NOMO-1 treated with DMSO at 0.1 percent for 48 hours (cell line): ENCODE measurements around the gene ANXA10.
"Not testable (repeated sequence)": the region's sequence is repeated elsewhere in the genome, so short reads cannot be mapped to it uniquely, and the experiment has no call there.

Source experiments
- DNase-seq: peaks from one replicate; lab custom pipeline; 2025; ENCODE audit not compliant: unreplicated experiment; lab: John Stamatoyannopoulos, UW

The ANXA10 gene, protein sequence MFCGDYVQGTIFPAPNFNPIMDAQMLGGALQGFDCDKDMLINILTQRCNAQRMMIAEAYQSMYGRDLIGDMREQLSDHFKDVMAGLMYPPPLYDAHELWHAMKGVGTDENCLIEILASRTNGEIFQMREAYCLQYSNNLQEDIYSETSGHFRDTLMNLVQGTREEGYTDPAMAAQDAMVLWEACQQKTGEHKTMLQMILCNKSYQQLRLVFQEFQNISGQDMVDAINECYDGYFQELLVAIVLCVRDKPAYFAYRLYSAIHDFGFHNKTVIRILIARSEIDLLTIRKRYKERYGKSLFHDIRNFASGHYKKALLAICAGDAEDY

DNA sequence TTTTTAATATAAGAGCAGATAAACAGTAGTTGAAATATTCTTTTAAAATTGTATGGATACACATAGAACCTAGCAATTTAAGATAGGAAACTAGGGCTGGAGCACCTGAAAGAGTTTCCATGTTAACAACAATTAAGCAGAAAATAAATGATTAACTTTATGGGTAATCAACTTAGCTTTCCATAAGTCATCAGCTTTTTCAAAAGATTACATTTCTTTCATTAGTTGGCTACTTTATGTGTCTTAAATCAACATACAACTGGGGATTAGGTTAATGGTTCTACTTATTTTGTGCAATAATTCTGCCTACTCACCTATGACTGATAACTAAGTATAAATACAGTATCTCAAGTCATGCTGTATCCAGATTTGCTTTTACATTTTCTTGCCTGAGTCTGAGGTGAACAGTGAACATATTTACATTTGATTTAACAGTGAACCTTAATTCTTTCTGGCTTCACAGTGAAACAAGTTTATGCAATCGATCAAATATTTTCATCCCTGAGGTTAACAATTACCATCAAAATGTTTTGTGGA, at the start of gene ANXA10:
Gene ANXA10 (plus strand): TSS at position 362 of the 537 bp plus-strand sequence. CDS start 164 bp downstream, at position 526.
- DNase-seq = no peak

DNA sequence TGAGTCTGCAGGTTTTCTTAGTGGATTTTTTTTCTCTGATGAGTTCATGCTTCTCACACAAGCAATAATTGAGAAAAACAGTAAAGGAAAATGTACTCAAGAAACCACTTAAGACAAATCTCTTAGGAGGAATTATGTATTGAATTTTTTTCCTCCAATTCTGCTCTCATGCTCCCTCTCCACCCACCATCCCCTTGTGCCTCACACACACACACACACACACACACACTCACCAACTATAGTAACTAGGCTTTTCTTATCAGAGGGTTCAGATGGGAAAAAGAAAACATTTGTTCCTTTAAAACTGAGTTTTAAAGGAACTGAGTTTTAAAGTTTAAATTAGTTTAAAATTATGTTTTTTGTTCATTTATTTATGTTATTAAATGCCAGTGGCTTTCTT, 47.0 kb upstream of the ANXA10 start:
- no peak for DNase-seq

DNA sequence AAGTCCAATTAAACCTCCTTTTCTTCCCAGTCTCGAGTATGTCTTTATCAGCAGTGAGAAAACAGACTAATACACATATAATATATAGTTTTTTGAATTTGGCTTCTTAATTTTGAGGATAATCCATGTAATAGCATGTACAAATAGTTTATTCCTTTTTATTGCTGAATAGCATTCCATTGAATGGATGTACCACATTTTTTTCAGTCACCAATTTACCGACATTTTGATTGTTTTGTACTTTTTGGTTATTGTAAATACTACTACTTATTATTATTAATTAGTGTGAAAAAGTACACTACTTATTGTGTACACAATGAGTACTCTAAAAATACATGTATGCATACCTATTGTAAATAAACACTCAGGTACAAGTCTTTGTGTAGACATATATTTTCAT, 42.3 kb upstream of the ANXA10 start:
- DNase-seq = no peak

DNA sequence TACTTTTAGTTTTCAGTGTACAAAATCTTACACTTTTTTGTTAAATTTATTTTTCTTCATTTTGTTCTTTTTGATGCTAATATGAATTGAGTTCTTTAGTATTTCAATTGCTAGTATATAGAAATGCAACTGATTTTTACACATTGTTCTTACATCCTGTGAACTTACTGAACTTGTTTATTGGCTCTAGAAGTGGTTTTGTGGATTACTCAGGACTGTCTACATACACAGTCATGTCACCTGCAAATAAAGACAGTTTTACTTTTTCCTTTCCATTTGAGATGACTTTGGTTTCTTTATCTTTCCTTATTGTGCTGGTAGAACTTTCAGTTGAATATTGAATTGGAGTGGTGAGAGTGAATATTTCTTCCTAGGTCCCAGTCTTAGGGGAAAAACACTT, 40.8 kb upstream of the ANXA10 start:
- no peak for DNase-seq

DNA sequence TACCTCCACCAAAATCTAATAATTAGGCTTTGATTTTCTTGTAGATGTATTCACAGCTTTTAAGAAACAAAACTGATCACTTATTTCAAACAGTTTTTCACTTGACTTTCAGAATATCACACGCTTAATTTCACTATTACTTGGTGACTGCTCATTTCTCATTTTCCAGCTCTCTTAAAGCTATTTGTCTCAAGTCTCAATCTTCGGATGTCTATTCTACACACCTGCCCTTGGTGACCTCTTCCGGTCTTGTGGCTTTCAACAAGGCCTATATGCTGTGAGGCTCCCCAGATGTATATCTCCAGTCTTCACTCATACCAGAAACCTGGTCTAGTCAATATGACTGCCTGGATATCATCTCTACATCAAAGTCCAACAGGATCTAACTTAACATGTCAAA, 34.9 kb upstream of the ANXA10 start:
- no peak for DNase-seq

DNA sequence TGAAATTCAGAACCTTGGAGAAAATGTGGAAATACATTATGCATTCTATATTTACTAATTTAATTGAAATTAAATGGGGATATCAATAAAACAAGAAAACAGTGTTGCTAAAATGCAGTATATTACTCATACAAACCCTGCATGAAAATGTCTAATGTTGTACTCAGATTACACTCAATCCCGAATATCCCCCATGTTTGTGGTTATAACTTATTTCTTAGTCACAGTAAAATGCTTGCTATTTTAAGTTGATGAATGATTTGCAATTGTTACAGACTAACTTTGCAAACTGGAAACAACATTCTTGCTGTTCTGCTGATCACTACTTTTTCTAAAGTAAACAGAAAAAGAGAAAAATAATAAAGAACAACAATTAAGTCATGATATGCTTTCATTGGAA, 33.1 kb upstream of the ANXA10 start:
- DNase-seq = no peak

DNA sequence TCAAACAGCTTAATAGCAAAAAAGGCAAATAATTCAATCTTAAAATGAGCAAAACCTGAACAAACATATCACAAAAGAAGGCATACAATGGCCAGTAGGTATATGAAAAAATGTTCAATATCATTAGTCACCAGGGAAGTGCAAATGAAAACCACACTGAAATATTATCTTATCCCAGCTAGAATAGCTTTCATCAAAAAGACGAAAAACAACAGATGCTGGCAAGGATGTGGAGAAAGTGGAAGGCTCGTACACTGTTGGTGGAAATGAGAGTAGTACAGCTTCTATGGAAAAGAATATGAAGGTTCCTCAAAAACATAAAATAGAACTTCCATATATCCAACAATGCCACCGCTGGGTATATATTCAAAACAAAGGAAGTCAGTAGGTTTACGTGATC, 29.3 kb upstream of the ANXA10 start:
- no peak for DNase-seq

DNA sequence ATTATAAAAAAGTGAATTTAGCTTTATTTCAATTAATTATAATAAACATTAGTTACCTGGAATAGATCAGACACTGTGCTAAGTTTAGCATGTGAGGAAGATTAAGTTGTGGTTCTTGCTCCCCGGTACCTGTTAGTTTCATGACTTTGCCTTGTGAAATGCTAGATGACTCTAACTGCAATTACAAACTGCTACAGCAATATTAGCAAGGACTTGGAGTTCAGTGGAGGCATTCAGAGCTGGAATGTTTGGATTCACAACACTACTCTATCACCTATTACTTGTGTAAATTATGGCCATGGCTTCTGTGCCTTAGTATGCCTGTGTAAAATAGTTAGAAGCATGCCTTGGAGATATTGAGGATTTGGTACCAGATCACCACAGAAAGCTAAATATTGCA, 21.4 kb upstream of the ANXA10 start:
- DNase-seq = no peak

DNA sequence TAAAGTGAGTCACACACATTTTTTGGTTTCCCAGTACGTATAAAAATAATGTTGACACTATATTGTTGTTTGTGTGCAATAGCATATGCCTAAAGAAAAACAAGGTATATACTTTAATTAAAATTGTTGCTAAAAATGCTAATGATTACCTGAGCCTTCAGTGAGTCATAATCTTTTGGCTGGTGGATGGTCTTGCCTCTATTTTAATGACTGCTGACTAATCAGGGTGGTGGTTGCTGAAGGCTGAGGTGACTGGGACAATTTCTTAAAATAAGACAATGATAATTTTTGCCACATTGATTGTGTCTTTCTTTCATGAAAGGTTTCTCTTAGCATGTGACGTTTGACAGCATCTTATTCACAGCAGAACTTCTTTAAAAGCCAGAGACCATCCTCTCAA, 21.0 kb upstream of the ANXA10 start:
- no peak for DNase-seq

DNA sequence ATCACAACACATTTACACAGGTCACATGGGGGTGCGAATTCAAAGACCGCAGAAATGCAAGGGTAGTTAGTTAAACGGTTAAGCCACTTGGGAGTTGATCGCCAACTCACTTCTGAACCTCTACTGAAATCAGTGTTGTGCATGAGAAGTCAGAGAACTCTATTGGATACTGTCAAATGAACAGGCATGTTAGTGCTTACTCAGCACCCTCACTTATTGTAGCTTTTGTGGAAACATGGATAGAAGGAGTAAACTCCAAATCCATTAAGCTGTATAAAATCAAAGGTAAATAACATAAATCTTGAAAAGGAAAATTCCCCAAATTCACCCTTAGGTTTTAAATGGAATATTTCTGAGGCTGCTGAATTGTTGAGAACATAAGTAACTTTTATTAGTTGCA, 17.5 kb upstream of the ANXA10 start:
- no peak for DNase-seq

DNA sequence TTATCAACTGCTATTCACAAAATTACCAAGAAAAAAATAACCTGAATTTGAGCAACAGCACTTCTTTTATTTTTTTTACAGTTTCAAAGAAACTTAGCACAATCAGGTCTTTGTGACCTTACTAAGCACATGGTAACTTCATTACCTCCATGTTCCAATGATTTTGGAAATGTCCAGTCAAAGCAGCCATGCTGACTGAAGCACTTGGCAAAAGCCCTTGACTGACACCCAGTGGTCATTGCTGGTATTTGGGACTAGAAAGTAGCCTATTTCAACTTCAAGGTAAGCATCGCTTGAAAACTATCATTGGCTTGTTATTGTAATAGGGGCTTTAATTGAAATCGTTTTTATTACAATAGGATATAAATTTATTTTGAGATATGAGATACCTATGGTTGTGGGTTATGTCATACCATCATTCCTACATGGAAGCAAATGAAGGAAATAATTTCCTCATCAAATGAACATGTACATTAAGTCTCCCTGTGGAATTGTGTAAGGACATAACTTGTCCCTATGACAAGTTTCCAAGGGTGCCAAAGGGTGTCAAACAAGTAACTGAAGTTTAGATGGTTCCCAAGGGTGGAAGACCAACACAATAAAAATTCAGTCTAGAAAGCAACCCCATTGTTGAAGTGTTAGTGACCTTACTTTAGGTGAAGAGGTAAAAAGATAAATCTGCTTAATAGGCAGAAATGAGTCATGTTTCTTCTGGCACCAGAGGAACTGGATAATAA, 15.2 kb upstream of the ANXA10 start:
- DNase-seq = peak; percentile 20

DNA sequence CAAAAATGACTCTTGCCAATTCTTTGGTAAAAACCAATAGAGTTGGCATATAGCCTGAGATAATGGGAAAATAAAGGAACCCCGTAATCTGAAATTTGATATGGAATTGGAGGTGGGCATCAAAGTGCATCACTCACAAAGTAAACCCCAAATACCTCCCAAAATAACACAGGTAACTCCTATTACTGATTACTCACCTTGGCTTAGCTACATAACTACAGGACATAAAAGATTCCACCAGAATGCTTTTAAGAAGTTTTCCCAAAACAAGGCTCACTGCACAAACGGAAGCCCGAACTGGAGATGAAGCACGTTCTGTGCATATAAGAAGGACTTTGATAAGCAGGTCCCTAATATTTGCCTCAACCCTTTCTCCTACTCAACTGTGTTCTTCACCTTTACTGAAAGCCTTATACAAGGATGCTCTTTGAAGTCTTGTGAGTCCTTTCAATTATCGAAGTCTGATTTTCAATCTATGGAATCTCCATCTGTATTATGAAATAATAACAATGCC, 14.6 kb upstream of the ANXA10 start:
- no peak for DNase-seq

DNA sequence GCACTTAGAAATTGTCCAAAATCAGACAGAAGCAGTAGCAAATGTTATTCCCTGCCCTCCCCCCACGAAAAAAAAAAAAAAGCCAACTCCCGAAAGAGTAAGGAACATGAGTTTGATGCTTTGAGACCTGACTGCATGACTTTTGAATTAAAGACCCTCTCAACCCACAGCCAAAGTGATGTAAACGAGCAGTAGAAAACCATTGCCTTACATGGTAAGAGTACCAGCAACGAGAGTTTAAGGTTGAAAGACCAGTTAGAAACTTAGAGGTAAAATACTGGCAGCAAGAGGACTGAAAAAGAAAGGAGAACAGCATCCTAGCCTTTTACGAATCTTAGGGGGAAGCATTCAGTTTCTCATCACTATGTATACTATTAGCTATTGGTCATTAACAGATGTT, 10.0 kb upstream of the ANXA10 start:
- DNase-seq = no peak

DNA sequence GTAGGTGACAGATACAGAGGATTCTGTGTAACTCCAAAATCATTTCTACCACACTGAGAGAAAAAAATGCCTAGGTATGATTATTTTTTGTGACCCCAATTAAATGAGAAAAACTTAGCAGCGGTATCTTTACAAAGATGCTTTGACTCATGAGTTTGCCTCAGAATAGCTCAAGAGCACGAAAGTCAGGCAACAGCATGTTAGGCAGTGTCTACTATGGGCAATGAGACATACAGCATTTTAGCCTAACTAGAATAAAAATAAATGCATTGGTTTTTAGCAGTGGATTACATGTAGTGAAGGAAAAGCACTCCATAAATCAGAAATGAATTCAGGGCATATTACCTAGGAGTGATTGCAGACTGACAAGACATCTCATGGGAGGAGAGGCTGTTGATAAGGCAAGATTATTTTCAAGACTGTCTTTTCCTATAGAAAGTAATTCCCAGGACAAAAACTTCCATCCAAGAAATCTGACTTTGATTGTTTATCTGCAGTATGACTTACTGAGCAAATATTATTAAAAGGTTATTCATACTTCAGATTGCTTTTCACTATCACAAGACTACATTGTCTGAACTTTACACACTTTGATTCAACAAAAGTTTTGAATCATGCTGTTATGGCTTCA, 3.6 kb downstream of the ANXA10 start:
- DNase-seq = no peak

DNA sequence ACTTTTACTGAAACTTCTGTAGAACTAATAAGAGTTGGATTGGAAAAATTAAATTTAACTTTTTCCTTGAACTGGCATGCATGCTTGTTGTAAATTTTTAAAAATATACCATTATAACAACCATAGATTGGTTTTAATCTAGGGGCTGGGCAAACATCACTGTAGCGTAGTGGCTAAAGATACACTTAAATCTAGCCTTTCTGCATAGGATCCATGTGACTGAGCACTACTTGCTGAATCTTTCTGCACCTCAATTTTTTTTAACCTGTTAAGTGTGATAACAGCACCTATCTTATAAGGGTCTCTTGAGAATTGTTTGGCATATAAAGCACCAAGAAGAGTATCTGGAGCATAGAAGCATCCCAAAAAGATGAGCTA, 4.1 kb downstream of the ANXA10 start:
- DNase-seq = no peak

DNA sequence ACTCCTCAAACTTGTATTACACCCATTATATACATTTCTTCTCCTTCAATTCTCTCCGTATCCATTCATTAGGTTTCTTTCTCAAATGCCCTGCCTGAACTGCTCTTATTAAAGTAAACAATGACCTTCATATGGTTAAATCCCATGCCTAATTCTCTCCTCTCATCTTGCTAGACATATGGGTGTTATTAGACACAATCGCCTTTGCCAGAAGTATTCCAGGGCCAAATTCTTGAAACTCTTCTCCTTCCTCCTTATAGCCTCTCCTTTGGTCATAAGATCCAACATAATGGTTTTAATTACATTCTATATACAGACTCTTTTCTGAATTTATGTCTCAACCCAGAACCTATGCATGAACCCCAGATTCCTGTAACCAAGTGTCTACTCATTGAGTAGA, 4.8 kb downstream of the ANXA10 start:
- DNase-seq = no peak

DNA sequence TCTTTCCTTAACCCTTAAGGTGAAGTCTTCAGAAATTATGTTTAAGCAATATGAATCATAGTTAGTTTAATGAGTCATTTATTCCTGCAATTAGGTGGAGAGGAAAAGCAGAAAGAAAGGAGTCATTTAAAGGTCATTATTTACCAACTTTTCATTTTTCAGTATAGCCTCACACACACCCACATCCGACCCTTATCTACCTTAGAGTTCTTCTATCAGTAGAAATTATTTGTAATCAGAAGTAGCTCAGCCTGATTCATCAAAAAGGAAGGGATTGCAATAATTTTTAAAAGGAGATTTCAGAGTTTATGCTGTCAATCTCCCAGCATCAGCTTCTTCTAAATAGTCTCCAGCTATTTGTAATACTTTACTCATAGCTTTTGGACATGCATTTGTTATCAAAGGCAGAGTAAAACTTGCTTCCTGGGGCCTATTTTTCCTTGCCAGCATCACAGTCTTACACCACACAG, 5.9 kb downstream of the ANXA10 start:
- DNase-seq = no peak

DNA sequence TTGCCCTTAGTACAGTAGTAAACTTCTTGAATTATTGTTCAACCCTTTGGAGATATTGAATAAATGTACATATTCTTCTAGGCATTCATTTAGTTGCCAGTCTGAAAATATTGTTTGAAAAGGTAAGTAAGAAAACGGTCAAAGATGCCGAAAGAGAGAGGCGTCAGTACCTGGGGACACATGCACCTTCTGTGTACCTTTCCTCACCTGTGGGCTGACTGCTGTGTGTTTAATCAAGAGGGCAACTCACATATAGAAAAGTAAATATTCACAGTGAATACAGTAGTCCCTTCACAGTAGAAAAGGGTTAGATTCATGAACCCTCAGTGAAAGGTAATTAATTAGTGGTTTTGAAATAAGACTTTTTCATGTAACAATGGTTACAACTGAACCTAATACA, 6.9 kb downstream of the ANXA10 start:
- DNase-seq = no peak

DNA sequence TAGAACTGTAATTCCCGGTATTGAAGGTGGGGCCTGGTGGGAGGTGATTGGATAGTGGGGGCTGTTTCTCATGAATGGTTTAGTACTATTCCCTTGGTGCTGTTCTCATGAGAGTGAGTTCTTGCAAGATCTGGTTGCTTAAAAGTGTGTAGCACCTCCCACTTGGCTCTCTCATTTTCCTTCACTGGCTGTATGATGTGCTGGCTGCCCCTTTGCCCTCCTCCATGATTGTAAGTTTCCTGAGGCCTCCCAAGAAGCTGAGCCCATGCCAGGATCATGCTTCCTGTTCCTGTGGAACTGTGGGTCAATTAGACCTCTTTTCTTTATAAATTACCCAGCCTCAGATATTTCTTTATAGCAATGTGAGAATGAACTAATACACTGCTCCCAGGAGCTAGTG, 8.7 kb downstream of the ANXA10 start:
- no peak for DNase-seq

DNA sequence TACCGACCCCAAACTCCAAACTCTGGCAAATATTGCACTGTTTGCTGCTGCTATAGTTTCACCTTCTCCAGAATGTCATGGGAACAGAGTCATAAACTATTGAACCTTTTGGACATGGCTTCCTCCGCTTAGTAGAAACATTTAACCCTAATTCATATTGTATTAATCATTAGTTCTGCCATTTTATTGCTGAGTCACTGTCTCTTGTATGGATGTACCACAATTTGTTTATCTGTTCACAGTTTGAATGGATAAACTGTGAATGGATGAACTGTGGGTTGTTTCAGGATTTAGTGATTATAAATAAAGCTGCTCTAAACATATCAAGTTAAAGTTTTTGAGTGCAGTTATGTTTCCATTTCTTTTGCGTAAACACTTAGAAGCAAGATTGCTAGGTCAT, 10.1 kb downstream of the ANXA10 start:
- DNase-seq = no peak

DNA sequence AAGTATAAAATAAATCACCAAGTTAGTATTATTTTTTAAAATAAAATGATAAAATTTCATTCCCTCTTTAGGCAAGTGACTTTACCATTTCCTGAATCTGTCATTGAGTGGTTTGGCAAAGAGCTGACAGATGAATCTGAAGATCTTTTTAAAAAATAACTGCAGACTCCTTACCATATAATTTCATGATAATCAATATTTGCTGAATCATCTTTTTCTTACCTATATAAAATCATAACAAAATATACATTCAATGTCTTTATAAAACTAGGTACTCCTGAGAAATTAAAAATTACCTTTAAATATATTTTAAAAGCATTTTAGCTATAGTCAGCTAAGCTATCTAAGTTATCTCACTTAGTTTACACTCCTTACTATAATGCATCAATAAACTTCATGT, 17.2 kb downstream of the ANXA10 start:
- no peak for DNase-seq

DNA sequence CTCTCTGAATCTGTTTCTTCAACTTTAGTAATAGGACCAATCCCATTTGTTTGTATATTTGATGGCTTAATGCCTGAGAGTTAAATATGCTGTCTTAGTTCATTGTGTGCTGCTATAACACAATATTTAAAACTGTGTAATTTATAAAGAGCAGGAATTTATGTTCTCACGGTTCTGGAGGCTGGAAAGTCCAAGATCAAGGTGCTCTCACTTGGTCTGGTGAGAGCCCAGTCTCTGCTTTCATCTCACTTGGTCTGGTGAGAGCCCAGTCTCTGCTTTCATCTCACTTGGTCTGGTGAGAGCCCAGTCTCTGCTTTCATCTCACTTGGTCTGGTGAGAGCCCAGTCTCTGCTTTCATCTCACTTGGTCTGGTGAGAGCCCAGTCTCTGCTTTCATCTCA, 20.7 kb downstream of the ANXA10 start:
- DNase-seq = not testable (repeated sequence)
